H1 (cell line): ENCODE results near the gene PTBP3.

ENCODE experiments used
- BCL11A ChIP-seq, 2 experiments: IDR thresholded peaks; one replicate each; pipeline ENCODE4 v1.6.1; 2011; ENCODE audit warnings: low read depth in 2 of 2, low read length in 2 of 2, mild to moderate bottlenecking in 2 of 2
- CBX8 ChIP-seq: fragments of 300-800, 300-1000 bp; sonication (generic); IDR thresholded peaks from 2 replicates; pipeline ENCODE4 v1.7.1; 2016; ENCODE audit warnings: low read depth, low read length, borderline replicate concordance
- HDAC6 ChIP-seq: IDR thresholded peaks from one replicate; pipeline ENCODE4 v1.7.1; 2012; ENCODE audit warnings: low read depth, mild to moderate bottlenecking, inconsistent platforms, low read length, moderate library complexity
- POLR2A ChIP-seq, 2 experiments: IDR thresholded peaks; 1 replicate in 1 of 2; 2 replicates in 1 of 2; pipeline ENCODE4 v1.6.1; 2011; ENCODE audit warnings: low read depth in 2 of 2, low read length in 2 of 2, mild to moderate bottlenecking in 2 of 2; ENCODE audit errors: control extremely low read depth in 1 of 2
- TAF1 ChIP-seq: IDR thresholded peaks from 2 replicates; pipeline ENCODE4 v1.6.1; 2011; ENCODE audit warnings: mild to moderate bottlenecking, low read depth, low read length
- ZNF274 ChIP-seq: IDR thresholded peaks from 2 replicates; pipeline ENCODE4 v1.7.0; 2012; ENCODE audit warnings: low read length, borderline replicate concordance; ENCODE audit errors: extremely low read depth
- TF ChIP-seq, protein P1 (sequence below), 3 experiments: IDR thresholded peaks; 1 replicate in 2 of 3; 2 replicates in 1 of 3; pipeline versions ENCODE4 v1.5.1 to v1.6.1; 2011; ENCODE audit warnings: low read length in 3 of 3, mild to moderate bottlenecking in 3 of 3, inconsistent platforms in 2 of 3, low read depth in 1 of 3, moderate library complexity in 1 of 3; ENCODE audit not compliant: insufficient read depth in 1 of 3; ENCODE audit errors: control extremely low read depth in 1 of 3
- TF ChIP-seq, protein P2 (sequence below): fragments of 300-600 bp; sonication (generic); IDR thresholded peaks from 2 replicates; pipeline ENCODE4 v1.7.1; 2012; ENCODE audit warnings: low read length, moderate library complexity, mild to moderate bottlenecking, inconsistent platforms; ENCODE audit not compliant: insufficient replicate concordance

DNA sequence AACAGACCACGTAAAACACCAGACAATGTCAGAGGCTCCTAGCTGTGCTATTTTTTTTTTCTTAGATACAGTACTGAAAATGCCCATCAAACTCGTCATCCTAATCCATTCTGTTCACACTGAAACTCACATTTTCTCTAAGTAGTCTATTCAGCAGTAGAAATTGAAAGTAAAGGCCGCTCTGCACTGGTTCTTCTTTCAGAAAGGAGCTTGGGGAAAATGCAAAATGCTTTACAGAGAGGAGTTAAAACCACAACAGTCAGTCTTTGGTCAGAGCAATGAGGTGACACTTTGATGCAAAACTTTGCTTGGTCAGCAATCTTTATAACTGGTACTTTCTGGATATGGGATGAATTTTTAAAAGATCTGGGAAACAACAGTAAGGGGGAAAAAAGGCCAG lies 114.5 kb downstream of the PTBP3 start:
- TF ChIP-seq, protein P1, sequence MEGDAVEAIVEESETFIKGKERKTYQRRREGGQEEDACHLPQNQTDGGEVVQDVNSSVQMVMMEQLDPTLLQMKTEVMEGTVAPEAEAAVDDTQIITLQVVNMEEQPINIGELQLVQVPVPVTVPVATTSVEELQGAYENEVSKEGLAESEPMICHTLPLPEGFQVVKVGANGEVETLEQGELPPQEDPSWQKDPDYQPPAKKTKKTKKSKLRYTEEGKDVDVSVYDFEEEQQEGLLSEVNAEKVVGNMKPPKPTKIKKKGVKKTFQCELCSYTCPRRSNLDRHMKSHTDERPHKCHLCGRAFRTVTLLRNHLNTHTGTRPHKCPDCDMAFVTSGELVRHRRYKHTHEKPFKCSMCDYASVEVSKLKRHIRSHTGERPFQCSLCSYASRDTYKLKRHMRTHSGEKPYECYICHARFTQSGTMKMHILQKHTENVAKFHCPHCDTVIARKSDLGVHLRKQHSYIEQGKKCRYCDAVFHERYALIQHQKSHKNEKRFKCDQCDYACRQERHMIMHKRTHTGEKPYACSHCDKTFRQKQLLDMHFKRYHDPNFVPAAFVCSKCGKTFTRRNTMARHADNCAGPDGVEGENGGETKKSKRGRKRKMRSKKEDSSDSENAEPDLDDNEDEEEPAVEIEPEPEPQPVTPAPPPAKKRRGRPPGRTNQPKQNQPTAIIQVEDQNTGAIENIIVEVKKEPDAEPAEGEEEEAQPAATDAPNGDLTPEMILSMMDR (IDR thresholded peaks at IDR 0.05; ENCODE audit: control extremely low read depth in 1 of 3, insufficient read depth in 1 of 3, low read depth in 1 of 3, low read length in 3 of 3): no peak
- TF ChIP-seq CBX8 (no peak), ZNF274 (no peak), TAF1 (no peak), BCL11A (IDR thresholded peaks at IDR 0.05; ENCODE audit: low read depth in 2 of 2, low read length in 2 of 2) (no peak), HDAC6 (no peak), POLR2A (IDR thresholded peaks at IDR 0.05; ENCODE audit: control extremely low read depth in 1 of 2, low read depth in 2 of 2, low read length in 2 of 2) (no peak)
- TF ChIP-seq, protein P2, sequence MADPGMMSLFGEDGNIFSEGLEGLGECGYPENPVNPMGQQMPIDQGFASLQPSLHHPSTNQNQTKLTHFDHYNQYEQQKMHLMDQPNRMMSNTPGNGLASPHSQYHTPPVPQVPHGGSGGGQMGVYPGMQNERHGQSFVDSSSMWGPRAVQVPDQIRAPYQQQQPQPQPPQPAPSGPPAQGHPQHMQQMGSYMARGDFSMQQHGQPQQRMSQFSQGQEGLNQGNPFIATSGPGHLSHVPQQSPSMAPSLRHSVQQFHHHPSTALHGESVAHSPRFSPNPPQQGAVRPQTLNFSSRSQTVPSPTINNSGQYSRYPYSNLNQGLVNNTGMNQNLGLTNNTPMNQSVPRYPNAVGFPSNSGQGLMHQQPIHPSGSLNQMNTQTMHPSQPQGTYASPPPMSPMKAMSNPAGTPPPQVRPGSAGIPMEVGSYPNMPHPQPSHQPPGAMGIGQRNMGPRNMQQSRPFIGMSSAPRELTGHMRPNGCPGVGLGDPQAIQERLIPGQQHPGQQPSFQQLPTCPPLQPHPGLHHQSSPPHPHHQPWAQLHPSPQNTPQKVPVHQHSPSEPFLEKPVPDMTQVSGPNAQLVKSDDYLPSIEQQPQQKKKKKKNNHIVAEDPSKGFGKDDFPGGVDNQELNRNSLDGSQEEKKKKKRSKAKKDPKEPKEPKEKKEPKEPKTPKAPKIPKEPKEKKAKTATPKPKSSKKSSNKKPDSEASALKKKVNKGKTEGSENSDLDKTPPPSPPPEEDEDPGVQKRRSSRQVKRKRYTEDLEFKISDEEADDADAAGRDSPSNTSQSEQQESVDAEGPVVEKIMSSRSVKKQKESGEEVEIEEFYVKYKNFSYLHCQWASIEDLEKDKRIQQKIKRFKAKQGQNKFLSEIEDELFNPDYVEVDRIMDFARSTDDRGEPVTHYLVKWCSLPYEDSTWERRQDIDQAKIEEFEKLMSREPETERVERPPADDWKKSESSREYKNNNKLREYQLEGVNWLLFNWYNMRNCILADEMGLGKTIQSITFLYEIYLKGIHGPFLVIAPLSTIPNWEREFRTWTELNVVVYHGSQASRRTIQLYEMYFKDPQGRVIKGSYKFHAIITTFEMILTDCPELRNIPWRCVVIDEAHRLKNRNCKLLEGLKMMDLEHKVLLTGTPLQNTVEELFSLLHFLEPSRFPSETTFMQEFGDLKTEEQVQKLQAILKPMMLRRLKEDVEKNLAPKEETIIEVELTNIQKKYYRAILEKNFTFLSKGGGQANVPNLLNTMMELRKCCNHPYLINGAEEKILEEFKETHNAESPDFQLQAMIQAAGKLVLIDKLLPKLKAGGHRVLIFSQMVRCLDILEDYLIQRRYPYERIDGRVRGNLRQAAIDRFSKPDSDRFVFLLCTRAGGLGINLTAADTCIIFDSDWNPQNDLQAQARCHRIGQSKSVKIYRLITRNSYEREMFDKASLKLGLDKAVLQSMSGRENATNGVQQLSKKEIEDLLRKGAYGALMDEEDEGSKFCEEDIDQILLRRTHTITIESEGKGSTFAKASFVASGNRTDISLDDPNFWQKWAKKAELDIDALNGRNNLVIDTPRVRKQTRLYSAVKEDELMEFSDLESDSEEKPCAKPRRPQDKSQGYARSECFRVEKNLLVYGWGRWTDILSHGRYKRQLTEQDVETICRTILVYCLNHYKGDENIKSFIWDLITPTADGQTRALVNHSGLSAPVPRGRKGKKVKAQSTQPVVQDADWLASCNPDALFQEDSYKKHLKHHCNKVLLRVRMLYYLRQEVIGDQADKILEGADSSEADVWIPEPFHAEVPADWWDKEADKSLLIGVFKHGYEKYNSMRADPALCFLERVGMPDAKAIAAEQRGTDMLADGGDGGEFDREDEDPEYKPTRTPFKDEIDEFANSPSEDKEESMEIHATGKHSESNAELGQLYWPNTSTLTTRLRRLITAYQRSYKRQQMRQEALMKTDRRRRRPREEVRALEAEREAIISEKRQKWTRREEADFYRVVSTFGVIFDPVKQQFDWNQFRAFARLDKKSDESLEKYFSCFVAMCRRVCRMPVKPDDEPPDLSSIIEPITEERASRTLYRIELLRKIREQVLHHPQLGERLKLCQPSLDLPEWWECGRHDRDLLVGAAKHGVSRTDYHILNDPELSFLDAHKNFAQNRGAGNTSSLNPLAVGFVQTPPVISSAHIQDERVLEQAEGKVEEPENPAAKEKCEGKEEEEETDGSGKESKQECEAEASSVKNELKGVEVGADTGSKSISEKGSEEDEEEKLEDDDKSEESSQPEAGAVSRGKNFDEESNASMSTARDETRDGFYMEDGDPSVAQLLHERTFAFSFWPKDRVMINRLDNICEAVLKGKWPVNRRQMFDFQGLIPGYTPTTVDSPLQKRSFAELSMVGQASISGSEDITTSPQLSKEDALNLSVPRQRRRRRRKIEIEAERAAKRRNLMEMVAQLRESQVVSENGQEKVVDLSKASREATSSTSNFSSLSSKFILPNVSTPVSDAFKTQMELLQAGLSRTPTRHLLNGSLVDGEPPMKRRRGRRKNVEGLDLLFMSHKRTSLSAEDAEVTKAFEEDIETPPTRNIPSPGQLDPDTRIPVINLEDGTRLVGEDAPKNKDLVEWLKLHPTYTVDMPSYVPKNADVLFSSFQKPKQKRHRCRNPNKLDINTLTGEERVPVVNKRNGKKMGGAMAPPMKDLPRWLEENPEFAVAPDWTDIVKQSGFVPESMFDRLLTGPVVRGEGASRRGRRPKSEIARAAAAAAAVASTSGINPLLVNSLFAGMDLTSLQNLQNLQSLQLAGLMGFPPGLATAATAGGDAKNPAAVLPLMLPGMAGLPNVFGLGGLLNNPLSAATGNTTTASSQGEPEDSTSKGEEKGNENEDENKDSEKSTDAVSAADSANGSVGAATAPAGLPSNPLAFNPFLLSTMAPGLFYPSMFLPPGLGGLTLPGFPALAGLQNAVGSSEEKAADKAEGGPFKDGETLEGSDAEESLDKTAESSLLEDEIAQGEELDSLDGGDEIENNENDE: no peak
